Tibial nerve (tissue), 4 donors: ENCODE results near the gene PRLR. TPM values are rescaled to one million over a fixed set of nuclear protein-coding genes. Genes with fewer than 3 reads are reported as not detected.

Experiments
- DNase-seq, 2 donors: peaks; one replicate each; pipeline ENCODE4 v3.0.0-alpha.2; 2019; ENCODE audit warnings: low spot score in 2 of 2
- H3K27ac ChIP-seq, 4 donors: fragments of 200-600 bp; sonication (generic) in 3 of 4; one replicate each; pipeline ENCODE4 v1.5.1; 2017 to 2019; ENCODE audit warnings: mild to moderate bottlenecking in 1 of 4
- H3K27me3 ChIP-seq, 2 donors: fragments of 200-600 bp; sonication (generic) in 1 of 2; one replicate each; pipeline versions ENCODE4 v1.5.1 to v1.6.0; 2017 to 2019
- H3K36me3 ChIP-seq, 3 donors: fragments of 200-600 bp; sonication (generic); one replicate each; pipeline ENCODE4 v1.5.1; 2018 to 2019
- H3K4me1 ChIP-seq, 4 donors: fragments of 200-600 bp; sonication (generic) in 3 of 4; one replicate each; pipeline ENCODE4 v1.5.1; 2017 to 2019
- H3K4me3 ChIP-seq, 4 donors: fragments of 200-600 bp; sonication (generic) in 3 of 4; one replicate each; pipeline ENCODE4 v1.5.1; 2017 to 2019; ENCODE audit warnings: mild to moderate bottlenecking in 1 of 4, moderate library complexity in 1 of 4
- H3K9me3 ChIP-seq, 4 donors: fragments of 200-600 bp; sonication (generic) in 3 of 4; one replicate each; pipeline ENCODE4 v1.5.1; 2017 to 2019
- EP300 ChIP-seq, 2 donors: sonication (generic); formaldehyde crosslinking; IDR thresholded peaks; one replicate each; pipeline ENCODE4 v1.6.1; 2017; ENCODE audit warnings: antibody characterized with exemption in 2 of 2, mild to moderate bottlenecking in 1 of 2
- POLR2A ChIP-seq, 2 donors: fragments of 450-650 bp; IDR thresholded peaks; one replicate each; pipeline ENCODE4 v1.6.1; 2017; ENCODE audit warnings: antibody characterized with exemption in 2 of 2, mild to moderate bottlenecking in 2 of 2, moderate library complexity in 2 of 2
- WGBS, 2 donors: methylation state at CpG; one replicate each; pipeline ENCODE4 v1.1.5; 2018; 5-methylcytosine and 5-hydroxymethylcytosine counted together
- total RNA-seq, 4 donors: library from RNA; depleted of rRNA; stranded (reverse); fragments of >200 nt; gene quantifications; one replicate each; pipeline ENCODE4 v1.1.0, GENCODE V29; 2016
- TF ChIP-seq, protein P1 (sequence below), 5 experiments: fragments of 200-600 bp in 3 of 5; fragments of 450-650 bp in 2 of 5; sonication (generic) in 3 of 5; IDR thresholded peaks; one replicate each; pipeline ENCODE4 v1.5.1; 2016 to 2019; ENCODE audit warnings: antibody characterized with exemption in 5 of 5, mild to moderate bottlenecking in 3 of 5, moderate library complexity in 2 of 5

PRLR gene
- total RNA-seq, 4 donors from 2014 or later: 0.84 to 5.3 (median 4.0) TPM

DNA sequence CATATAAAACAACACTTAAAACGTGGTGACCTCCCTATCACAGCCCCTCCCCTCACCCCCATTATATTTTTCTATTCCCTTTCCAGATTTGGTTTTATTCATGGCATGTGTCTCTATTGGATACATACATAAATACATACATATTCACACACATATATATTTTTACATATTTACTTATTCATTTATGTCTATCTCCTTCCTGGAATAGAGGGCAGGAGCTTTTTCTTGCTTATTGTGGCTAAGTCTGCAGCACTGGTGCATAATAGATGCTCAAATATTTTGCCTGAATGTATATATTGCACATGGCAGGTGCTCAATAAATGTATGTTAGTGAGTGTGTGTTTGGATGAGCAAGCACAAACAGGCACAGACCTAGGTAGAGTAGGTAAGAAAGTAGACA is 185.0 kb downstream of the PRLR start:
- no peaks in the 10 kb centered on the region for H3K27me3 ChIP-seq
- no peak overlapping the region for H3K27ac ChIP-seq
- WGBS, 2 donors: 42 to 64% methylated on average over 1 of the region's 1 CpG
- no peak for DNase-seq
- no peaks in the 10 kb centered on the region for H3K36me3 ChIP-seq
- no peaks in the 10 kb centered on the region for H3K4me1 ChIP-seq
- no peaks in the 10 kb centered on the region for H3K9me3 ChIP-seq
- TF ChIP-seq, protein P1, sequence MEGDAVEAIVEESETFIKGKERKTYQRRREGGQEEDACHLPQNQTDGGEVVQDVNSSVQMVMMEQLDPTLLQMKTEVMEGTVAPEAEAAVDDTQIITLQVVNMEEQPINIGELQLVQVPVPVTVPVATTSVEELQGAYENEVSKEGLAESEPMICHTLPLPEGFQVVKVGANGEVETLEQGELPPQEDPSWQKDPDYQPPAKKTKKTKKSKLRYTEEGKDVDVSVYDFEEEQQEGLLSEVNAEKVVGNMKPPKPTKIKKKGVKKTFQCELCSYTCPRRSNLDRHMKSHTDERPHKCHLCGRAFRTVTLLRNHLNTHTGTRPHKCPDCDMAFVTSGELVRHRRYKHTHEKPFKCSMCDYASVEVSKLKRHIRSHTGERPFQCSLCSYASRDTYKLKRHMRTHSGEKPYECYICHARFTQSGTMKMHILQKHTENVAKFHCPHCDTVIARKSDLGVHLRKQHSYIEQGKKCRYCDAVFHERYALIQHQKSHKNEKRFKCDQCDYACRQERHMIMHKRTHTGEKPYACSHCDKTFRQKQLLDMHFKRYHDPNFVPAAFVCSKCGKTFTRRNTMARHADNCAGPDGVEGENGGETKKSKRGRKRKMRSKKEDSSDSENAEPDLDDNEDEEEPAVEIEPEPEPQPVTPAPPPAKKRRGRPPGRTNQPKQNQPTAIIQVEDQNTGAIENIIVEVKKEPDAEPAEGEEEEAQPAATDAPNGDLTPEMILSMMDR (IDR thresholded peaks at IDR 0.05): no peak
- TF ChIP-seq POLR2A (IDR thresholded peaks at IDR 0.05) (no peak), EP300 (IDR thresholded peaks at IDR 0.05) (no peak)
- no peak overlapping the region for H3K4me3 ChIP-seq

DNA sequence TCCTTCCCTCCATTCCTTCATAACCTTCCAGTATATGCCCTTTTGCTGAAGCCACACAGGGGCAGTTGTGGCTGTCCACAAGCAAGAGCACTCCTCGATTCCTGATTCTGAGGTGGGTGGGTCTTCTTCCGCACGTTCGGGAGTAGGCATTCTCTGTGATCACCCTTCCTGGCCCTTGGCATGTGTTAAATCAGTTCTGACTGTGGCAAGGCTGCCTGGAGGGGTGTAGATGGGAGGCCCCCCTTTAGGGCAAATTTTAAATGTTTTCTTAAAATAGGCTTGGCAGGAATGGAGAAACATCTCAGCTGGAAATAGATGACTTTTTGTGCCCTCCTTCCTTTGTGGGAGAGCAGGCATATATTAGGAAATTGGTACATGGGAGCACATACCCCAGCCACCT is 185.6 kb downstream of the PRLR start:
- no peak overlapping the region for H3K4me3 ChIP-seq
- no peaks in the 10 kb centered on the region for H3K4me1 ChIP-seq
- H3K9me3 ChIP-seq: no peaks in the 10 kb centered on the region
- H3K27me3 ChIP-seq: no peaks in the 10 kb centered on the region
- no peaks in the 10 kb centered on the region for H3K36me3 ChIP-seq
- 83 to 91% methylated on average over 4 of the region's 4 CpGs for WGBS, 2 donors
- no peak for DNase-seq
- TF ChIP-seq POLR2A (IDR thresholded peaks at IDR 0.05): no peak
- no peak for TF ChIP-seq EP300 (IDR thresholded peaks at IDR 0.05)
- TF ChIP-seq, protein P1 (IDR thresholded peaks at IDR 0.05): no peak
- H3K27ac ChIP-seq: no peak overlapping the region

DNA sequence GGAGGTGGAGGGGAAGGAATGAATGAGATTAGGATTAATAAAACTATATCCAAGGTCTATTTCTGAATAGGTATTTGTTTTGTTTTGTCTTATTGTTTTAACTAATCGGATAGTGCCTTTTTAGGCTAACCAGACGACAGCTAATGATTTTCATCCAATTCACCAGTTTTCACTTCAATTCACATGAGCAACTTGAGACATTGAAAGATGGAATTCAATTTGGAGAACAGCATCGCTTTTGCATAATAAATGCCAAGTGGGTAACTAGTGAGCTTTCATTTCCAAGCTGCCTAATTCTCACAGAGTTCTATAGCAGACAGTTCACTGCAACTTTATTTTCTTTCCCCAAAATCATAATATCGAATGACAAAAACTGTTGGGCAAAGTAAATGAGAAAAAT is 187.5 kb downstream of the PRLR start:
- no peaks in the 10 kb centered on the region for H3K36me3 ChIP-seq
- 62 to 80% methylated on average over 4 of the region's 4 CpGs for WGBS, 2 donors
- H3K27ac ChIP-seq: no peak overlapping the region
- no peaks in the 10 kb centered on the region for H3K4me1 ChIP-seq
- H3K4me3 ChIP-seq: no peak overlapping the region
- no peak for DNase-seq
- H3K9me3 ChIP-seq: no peaks in the 10 kb centered on the region
- TF ChIP-seq, protein P1 (IDR thresholded peaks at IDR 0.05): no peak
- TF ChIP-seq POLR2A (IDR thresholded peaks at IDR 0.05) (no peak), EP300 (IDR thresholded peaks at IDR 0.05) (no peak)
- no peaks in the 10 kb centered on the region for H3K27me3 ChIP-seq

DNA sequence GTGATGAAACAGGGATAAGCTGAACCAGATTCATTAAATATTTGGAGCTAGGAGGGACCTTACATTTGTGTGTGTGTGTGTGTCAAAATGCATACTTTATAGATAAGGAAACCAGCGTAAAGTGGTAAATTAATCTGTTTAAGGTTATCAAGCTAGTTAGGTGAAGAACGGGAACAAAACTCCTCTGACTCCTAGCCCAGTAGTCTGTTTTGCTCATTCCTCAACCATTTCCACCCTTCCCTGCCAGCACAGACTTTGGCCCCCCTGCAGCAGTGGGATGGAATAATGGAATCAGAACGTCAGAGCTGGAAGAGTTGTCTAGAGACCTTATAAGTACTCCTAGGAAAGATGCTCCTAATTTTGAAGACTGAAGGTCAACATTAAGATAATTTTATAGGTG is 189.0 kb downstream of the PRLR start:
- H3K4me3 ChIP-seq: no peak overlapping the region
- H3K36me3 ChIP-seq: no peaks in the 10 kb centered on the region
- H3K4me1 ChIP-seq: no peaks in the 10 kb centered on the region
- 53 to 55% methylated on average over 3 of the region's 3 CpGs for WGBS, 2 donors
- H3K27ac ChIP-seq: no peak overlapping the region
- H3K27me3 ChIP-seq: no peaks in the 10 kb centered on the region
- no peaks in the 10 kb centered on the region for H3K9me3 ChIP-seq
- DNase-seq: no peak
- TF ChIP-seq, protein P1 (IDR thresholded peaks at IDR 0.05): no peak
- no peak for TF ChIP-seq POLR2A (IDR thresholded peaks at IDR 0.05)
- no peak for TF ChIP-seq EP300 (IDR thresholded peaks at IDR 0.05)

- no peak for DNase-seq
- H3K4me3 ChIP-seq: no peak overlapping the region
- TF ChIP-seq POLR2A (IDR thresholded peaks at IDR 0.05): no peak
- TF ChIP-seq EP300 (IDR thresholded peaks at IDR 0.05): no peak
- TF ChIP-seq, protein P1 (IDR thresholded peaks at IDR 0.05): no peak
- H3K36me3 ChIP-seq: no peaks in the 10 kb centered on the region
- no peak overlapping the region for H3K27ac ChIP-seq
- 58 to 67% methylated on average over 2 of the region's 2 CpGs for WGBS, 2 donors
- no peaks in the 10 kb centered on the region for H3K4me1 ChIP-seq
- H3K27me3 ChIP-seq: no peaks in the 10 kb centered on the region
- no peaks in the 10 kb centered on the region for H3K9me3 ChIP-seq
Observed at GRCh38 chr5:35038891-35039290, 191.4 kb downstream of the PRLR start.
